ENCODE measurements around the gene SP9.

SP9 gene

DNA sequence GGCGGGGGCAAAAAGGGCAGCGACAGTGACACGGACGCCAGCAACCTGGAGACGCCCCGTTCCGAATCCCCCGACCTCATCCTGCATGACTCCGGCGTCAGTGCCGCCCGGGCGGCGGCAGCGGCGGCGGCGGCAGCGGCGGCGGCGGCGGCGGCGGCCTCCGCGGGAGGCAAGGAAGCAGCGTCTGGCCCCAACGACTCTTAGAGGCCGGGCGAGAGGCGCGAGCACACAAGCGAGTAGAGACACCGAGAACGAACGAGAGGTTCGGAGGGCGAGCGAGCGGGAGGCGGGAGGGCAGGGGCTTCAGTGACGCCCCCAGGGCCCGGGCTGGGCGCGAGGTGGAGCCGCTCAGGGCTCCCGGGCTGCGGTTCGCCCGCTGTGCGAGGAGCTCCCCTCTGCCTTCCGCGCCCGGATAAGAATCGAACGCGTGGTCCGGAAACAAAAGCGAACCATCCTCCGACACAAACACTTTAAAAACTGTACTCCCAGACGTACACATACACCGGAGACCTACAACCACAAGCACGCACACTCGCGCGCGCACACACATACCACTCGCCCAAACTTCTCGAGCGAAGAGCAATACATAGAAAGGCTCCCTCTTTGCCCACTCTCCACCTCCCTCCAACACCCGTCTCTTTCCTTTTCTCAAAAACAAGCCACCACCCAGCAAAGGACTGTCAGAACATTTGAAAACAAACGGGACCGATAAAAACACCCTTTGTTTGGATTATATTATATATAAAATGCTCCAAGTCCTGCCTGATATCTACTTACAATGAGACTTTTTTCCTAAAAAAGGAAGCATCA is 2.8 kb downstream of the SP9 start:
- no peak for DNase-seq (ENCODE audit: low read depth)
- peak overlapping the region; percentile 43 for H3K4me3 ChIP-seq (ENCODE audit: low read depth, low read length)
- TF ChIP-seq, protein P1, sequence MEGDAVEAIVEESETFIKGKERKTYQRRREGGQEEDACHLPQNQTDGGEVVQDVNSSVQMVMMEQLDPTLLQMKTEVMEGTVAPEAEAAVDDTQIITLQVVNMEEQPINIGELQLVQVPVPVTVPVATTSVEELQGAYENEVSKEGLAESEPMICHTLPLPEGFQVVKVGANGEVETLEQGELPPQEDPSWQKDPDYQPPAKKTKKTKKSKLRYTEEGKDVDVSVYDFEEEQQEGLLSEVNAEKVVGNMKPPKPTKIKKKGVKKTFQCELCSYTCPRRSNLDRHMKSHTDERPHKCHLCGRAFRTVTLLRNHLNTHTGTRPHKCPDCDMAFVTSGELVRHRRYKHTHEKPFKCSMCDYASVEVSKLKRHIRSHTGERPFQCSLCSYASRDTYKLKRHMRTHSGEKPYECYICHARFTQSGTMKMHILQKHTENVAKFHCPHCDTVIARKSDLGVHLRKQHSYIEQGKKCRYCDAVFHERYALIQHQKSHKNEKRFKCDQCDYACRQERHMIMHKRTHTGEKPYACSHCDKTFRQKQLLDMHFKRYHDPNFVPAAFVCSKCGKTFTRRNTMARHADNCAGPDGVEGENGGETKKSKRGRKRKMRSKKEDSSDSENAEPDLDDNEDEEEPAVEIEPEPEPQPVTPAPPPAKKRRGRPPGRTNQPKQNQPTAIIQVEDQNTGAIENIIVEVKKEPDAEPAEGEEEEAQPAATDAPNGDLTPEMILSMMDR (IDR thresholded peaks at IDR 0.05; ENCODE audit: control insufficient read depth, extremely low read depth, insufficient read depth): no peak

DNA sequence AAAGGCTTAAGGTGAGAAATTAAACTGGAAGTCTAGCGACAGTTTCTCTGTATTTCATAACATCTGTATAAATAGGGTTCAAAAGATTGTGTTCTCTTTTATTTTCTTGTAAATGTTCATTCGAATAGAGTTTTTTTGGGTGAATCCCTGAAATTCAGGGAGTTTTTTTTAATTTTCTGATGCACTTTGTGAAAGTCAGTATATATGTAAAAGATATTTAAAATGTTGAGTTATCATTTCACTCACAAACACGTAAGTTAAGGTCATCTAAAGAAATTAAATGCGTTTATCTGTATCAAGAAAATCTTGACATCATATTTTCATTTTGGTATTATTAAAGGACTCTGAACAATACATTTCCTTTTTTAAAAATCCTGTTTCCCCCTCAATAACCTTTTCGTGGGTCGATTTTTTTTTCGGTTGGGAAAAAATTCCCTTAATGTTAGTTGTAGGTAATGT is 3.4 kb downstream of the SP9 start:
- no peak for DNase-seq (ENCODE audit: low read depth)
- H3K4me3 ChIP-seq (ENCODE audit: low read depth, low read length): no peak overlapping the region
- TF ChIP-seq, protein P1 (IDR thresholded peaks at IDR 0.05; ENCODE audit: control insufficient read depth, extremely low read depth, insufficient read depth): no peak

DNA sequence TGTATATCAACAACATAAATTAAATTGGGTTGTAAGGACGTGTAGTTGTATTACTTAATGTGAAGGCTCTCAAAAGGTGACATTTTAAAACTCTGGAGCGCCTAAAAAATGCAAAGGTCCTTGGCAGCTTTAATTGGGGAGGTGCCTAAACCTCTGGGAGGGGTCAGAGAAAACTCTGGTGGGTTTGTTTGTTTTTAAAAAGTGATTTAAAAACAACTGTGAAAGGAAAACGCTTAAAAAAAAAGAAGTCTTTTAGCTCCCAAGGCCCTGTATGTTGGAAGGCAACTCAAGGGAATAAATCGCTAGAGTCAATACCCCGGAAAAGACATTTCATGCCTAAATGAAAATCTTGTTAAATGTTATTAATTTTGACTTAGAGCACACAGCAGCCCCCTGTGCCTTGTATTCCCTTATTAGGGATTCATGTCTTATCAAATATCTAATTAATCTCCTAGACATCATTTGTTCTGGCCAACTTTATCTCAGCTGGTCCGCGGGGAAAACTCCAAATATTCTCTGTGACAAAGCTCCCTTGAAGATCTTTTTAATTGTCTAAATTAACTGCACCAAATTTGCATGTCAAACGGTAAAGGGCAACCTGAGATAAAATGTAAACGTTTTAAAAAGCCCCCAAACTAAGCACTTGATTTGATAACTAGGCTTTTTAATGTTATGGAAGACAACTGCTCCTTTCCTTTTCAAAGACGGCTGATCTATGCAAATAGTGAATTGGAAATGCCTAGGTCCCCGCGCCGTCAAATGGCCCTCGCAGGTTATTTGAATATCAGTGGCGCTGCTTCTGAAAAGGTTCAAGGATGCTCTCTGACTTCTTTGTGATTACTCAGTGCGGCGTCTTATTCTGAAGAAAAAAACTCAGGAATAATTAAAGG is 4.2 kb downstream of the SP9 start:
- no peak overlapping the region for H3K4me3 ChIP-seq (ENCODE audit: low read depth, low read length)
- DNase-seq (ENCODE audit: low read depth): no peak
- TF ChIP-seq, protein P1 (IDR thresholded peaks at IDR 0.05; ENCODE audit: control insufficient read depth, extremely low read depth, insufficient read depth): no peak

DNA sequence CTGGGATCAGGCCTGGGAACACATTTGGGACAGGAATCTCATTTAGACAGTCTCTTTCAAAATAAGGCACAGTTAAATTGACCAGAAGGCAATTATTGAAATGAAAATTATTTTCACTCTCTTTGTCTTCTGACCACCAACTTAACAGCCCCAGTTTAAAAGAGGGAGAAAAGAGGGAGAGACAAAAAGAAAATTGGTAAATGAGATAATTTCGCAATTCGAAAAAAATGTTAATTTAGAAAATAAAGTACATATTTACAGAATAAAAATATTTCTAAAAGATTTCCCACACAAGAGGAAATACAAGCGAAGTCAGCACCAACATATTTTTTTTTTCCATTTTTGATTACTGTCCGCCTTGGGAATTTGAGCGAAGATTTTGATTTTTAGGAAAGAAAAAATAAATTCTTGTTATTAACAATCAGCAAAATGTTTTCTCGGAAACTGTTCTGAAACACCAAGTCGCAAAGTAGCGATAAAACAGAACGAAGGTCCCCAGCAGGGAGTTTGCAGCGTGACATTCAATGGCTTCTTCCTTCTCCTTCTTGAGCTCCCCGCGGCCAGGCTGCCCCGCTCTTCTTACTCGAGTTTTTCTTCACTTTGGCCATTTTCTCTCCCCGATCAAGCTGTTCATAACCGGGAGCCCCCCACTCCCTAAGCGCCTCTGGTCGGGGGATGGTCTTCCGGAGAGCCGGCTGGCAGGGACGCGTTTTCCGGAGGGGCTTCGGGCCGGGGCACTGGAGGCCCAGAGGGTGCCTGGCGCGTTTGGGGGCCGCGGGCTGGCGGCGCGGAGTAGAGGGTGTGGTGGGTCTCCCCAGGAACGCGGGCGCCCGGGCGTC is 5.0 kb downstream of the SP9 start:
- TF ChIP-seq, protein P1 (IDR thresholded peaks at IDR 0.05; ENCODE audit: control insufficient read depth, extremely low read depth, insufficient read depth): no peak
- H3K4me3 ChIP-seq (ENCODE audit: low read depth, low read length): no peak overlapping the region
- no peak for DNase-seq (ENCODE audit: low read depth)

DNA sequence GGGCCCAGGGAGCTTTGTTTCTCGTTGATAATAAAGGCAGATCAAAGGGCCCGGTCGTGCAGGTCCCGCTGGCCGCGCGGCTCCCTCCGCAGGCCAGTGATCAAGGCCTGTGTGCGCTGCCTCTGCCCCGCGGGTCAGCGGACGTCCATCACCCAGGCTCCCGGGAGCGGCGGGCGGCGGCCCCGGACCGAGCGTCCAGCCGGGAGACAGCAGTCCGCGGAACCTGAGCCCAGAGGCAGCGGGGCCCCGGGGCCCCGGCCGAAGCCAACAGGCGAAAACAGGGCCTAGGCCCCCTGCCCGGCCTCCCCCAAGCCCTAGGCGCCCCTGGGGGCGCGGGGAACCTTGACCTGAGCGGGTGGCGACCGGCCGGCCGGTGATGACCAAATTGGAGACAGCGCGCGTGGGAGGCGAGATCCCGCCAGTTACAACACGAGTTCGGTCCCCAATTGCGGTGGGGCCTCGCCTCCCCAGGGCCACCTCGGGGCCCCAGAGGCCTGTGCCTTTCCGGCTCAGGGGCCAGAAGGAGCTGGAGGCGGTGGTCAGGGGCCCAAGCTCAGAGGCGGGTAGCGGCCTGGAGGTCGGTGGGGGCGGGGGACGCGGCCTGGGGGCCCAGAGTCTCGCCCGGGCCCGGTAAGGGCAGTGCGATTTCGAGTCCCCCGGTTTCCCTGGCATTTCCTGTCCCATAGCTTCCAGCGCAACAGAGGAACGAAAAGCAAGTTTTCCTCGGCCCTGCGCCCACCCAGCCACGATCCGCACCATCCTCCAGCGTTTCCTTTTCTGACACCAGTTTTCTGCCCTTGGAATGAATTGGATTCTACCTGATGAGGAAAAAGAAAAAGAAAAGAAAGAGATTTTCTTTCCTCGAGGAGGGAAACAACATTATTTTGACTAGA is 5.9 kb downstream of the SP9 start:
- TF ChIP-seq, protein P1 (IDR thresholded peaks at IDR 0.05; ENCODE audit: control insufficient read depth, extremely low read depth, insufficient read depth): no peak
- no peak for DNase-seq (ENCODE audit: low read depth)
- no peak overlapping the region for H3K4me3 ChIP-seq (ENCODE audit: low read depth, low read length)
